HG02885 (cell line): ENCODE results near the gene DCP1A.
"Not testable (repeated sequence)": the region's sequence is repeated elsewhere in the genome, so short reads cannot be mapped to it uniquely, and the experiment has no call there.

ENCODE experiments used
- ATAC-seq: cut with Tn5 transposase; IDR thresholded peaks from one replicate; pipeline ENCODE4 v1.9.1; 2021; ENCODE audit warnings: mild to moderate bottlenecking; ENCODE audit not compliant: unreplicated experiment, poor library complexity

The DCP1A gene

DNA sequence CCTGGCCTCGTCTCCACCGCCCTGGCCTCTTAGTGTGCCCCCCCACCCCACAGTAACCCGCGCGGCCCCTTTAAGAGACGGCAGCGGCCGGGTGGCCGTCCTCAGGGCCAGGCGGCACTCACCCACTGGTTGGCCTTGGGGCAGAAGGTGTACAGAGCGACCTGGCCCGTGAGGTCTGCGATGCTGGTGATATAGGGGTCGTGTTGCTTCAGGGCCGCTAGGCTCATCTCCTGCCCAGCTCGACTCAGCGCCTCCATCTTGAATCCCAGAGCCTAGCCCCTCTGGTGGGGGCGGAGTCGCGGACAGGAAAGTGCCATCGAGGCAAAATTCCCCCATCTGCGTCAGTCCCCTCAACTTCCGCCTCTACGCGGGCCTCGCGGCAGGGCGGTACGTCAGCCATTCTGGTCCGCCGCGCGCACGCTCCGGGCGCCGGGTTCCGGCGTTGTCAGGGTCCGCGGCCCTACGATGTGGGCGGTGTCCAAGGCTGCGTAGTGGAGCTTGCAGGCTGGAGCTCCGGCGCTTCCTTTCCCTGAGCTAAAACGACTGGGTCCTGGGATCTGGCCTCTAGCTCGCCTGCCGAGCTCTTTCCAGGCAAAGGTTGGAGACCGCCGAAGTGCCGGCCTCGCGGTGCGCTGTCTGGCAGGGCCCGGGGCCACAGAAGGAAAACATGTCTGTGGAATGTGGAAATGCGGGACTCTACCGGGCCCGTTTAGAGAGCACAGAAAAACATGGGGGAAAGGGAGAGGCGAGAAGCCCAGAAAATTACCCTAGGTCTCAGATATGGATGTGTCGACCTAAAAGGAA lies at the start of gene DCP1A:
Gene DCP1A (minus strand): TSS at position 283 of the 804 bp plus-strand sequence. CDS start 26 bp downstream, at position 257.
- ATAC-seq = peak; percentile 94

DNA sequence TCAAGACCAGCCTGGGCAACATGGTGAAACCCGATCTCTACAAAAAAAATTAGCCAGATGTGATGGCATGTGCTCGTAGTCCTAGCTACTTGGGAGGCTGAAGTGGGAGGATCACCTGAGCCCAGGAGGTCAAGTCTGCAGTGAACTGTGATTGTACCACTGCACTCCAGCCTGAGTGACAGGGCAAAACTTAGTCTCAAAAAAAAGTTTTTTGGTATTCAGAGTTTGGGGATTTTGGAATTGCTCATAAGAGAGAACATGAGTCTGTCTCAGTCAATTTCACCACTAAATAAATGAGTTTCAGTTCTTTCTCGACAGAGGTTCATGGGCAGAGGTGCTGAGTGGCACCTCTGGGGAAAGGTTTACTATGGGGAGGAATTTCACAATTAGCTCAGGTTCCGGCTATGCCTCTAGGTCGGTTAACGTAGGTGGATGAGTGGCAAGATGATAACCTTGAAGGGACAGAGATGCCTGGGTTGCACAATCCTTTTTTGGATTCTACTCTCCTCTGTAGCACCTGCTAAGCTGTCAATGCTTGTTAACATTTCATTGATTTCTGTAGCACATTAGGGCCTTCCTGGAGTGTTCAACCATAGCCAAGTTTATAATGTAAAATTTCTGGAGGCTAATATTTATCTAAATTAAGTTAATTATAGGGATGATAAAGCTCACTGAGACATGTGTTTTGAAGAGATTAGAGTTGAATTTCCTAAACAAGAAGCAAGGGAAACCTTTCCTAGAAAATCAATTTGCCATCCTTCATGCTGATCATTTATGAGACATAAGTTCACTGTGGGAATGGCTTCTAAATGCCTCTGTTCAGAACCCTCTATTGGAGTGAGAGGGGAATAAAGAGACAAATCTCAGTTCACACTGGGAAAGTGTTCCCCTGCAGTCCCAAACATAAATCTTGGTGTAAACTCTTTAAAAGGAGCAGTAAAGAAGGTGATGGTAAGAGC lies 37.4 kb upstream of the DCP1A start:
- no peak for ATAC-seq

DNA sequence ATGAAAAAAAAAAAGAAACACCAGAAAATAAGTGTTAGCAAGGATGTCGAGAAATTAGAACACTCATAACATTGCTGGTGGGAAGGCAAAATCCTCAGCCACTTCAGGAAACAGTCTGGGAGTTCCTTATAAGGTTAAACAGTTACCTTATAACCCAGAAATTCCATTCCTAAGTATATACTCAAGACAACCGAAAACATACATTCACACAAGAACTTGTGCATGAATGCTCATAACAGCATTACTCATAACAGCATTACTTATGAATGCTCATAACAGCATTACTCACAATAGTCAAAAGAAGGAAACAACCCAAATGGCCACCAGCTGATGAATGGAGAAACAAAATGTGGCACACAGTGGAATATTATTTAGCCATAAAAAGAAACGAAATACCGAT lies 34.8 kb upstream of the DCP1A start:
- ATAC-seq = no peak

DNA sequence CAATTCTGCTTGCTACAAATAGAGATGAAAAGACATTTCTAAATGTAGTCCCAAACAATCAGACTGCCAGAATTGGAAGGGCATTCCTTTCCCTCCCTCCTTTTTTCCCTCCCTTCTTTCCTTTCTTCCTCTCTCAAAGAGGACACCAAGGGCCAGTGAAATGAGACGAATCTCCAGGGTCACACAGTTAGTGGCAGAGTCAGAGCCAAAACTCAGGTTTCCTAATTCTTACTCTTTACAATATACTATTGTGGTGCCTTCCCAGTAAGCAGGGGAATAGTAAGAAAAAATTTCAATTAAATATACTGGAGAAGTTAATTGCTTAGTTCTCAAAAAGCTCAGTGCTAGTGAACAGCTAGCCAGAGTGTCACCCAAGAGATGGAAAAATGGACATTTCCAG lies 33.0 kb upstream of the DCP1A start:
- no peak for ATAC-seq

DNA sequence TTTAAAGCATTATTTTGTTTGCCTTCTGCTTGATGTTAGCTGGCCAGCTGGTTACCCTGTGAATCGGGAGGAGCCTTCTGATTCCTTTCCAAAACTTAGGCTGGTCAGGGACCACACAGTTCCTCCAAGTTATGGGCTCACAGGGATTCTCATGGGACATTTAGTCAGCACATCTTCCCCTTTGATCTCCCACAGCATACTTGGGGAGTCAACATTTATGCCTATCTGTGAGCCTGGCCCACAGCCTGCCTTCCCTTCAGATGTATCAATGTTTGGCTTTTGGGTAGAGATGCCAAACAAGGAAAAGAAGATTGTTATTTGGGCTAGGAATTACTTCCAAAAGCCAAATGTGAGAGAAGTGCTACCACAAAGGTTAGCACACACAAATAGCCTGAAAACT lies 32.6 kb upstream of the DCP1A start:
- no peak for ATAC-seq

DNA sequence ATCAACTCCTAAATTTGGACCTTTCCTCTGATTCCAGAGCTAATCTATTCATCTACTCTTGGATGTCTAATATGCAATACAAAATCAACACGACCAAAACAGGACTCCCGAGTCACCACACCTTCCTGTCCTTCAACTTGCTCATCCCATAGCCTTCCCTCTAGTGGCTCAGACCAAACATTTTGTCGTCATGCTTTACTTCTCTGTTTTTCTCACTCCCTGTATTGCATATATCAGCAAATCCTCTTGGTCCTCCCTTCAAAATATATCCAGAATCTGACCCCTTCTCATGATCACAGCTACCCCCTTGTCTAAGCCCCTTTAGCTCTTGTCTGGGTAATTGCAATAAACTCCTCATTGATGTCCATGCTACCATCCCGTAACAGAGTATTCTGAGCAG lies 30.5 kb upstream of the DCP1A start:
- no peak for ATAC-seq

DNA sequence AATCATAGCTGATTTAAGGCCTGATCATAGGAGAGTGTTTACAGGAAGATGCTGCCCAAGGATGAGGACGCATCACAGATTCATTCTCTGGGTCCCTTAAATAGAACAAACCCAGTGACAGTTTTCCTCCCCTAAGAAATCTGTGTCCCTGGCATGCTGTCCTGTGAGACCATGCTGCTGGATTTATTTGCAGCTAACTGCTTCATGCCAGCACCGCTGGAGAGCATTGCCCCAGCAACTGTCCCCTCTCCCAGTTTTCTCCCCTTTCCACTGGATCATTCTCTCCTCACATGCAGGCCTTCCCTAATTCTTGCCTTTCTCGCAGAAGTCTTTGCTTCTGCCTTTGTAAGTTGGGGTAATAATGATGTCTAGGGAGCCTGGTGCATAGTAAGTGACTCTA lies 29.3 kb upstream of the DCP1A start:
- ATAC-seq = no peak

DNA sequence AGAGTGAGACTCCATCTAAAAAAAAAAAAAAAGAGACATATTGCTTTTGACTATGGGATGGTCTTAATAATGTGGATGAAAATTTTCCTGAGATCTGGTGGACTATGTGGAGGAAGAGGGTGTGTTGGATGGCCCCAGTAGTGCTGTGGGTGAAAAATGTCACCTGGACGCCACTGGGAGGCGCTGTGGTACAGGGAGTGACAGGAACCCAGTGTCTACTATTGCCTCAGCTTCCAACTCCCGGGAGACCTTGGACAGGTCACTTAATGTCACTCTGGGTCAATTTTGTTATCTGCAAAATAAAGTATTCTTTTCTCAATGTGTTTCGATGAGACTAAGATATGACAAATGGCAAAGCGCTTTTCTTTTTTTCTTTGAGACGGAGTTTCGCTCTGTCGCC lies 27.7 kb upstream of the DCP1A start:
- ATAC-seq = peak; percentile 54

DNA sequence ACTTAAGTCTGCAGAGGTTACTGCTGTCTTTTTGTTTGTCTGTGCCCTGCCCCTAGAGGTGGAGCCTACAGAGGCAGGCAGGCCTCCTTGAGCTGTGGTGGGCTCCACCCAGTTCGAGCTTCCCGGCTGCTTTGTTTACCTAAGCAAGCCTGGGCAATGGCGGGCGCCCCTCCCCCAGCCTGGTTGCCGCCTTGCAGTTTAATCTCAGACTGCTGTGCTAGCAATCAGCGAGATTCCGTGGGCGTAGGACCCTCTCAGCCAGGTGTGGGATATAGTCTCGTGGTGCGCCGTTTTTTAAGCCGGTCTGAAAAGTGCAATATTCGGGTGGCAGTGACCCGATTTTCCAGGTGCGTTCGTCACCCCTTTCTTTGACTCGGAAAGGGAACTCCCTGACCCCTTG lies 23.4 kb upstream of the DCP1A start:
- not testable (repeated sequence) for ATAC-seq

DNA sequence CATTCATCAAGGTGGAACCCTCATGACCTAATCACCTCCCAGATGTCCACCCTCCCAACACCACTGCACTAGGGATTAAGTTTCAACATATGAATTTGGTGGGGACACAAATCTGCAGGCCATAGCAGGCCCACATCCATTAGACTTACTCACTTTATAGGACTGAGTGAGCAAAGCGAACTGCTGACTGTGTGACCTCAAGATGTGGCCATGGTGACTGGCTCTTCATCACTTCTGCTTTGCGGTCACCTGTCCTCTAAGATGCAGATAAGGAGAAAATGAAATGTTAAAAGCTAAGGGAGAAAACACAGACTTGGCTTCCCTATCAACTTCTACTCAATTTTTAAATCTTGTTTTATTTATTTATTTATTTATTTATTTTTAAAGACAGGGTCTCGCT lies 14.5 kb upstream of the DCP1A start:
- no peak for ATAC-seq

DNA sequence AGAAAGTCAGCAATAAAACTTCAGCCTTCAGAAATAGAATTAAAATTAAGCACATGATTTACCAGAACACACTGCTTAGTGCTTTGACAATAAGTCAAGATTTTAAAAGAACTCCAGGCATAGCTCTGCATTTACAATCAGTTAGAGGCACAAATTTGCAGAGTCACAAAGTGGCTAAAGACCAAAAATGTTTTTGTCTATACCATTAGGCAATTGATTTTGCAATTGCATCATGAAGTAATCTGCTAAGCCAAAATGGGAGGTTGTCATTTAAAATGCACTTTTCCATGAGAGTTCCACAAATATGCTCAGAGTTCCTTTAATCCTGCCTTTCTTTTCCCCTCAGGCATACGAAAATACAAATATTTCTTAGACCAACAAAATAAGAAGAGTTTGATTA lies 10.1 kb upstream of the DCP1A start:
- ATAC-seq = no peak

DNA sequence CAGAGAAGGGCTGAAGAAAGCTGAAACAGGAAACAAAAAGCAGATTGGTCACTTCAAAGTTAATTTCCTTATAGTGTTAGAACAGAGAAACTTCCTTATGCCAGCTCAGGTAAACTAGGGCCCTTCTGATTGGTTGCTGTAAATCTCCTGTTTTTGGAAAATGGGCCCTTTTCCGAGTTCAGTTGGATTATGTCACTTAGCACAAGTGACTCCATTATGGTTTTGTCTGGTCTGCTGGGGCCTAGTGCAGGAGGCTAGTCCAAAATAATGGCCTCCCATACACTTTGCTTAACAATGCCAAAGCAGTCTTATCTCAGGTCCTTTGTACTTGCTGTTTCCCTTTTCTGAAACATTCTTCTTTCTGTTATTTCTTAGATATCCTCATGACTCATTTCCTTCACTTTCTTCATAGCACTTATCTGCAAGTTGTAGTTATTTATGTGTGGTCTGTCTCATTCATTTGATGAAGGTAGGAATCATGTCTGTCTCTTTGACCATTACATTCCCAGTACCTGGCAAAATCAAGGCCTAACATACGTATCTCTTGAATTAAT lies 7.7 kb upstream of the DCP1A start:
- no peak for ATAC-seq

DNA sequence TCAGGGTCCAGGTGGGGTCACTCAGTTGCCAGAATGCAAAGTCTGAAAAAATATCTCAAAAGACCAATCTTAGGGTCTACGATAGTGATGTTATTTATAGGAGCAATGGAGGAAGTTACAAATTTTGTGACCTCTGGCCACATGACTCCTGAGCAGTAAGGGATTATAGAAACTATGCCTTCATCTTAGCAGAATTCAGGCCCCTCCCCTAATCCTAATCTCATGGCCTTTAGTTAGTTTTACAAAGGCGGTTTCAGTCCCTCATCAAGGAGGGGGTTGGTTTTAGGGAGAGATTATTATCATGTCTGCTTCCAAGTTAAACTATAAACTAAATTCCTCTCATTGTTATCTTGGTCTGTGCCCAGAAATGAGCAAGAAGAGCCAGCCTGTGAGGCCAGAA lies 5.9 kb upstream of the DCP1A start:
- no peak for ATAC-seq

DNA sequence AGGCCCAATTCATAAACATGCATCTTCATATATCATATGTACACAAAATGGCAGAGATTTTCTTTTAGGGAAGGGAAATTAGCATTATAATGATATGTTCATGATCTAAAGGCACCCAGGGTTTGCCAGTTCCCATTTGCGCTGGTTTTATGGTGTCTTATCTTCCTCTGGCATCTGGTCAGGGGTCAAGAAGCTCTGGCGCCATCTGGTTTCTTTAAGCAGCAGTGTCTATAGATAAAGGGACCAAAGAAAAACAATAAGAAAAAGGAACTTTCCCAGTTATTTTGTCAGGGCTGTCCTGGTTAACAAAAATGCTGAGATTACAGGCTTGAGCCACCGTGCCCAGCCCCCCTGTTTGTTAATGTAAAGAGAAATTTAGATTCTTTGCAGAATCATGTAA lies 3.3 kb upstream of the DCP1A start:
- ATAC-seq = no peak

DNA sequence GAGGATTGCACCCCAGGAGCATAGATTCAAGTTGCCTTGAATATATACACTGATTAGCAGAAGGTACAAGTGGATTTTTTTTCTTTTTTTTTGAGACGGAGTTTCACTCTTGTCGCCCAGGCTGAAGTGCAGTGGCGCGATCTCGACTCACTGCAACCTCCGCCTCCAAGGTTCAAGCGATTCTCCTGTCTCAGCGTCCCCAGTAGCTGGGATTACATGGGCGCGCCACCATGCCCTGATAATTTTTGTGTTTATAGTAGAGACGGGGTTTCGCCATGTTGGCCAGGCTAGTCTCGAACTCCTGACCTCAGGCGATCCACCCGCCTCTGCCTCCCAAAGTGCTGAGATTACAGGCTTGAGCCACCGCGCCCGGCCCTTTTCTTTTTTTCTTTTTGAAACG lies 775 bp upstream of the DCP1A start:
- not testable (repeated sequence) for ATAC-seq

DNA sequence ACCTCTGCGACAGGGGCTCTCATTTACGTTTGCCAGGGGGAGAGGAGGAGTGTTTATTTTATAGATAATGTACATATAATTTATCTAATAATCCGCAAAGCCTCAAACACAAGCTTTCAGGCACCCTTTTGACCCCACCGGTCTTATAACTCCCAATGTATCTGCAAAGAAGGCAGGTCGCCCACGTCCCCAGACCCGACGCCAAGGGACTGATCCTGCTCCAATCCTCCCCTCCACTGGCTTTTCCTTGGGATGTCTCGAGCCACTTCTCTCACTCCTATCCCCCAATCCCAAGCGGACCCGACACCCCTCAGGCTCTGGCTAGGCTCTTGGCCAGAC lies 452 bp downstream of the DCP1A start:
- no peak for ATAC-seq

DNA sequence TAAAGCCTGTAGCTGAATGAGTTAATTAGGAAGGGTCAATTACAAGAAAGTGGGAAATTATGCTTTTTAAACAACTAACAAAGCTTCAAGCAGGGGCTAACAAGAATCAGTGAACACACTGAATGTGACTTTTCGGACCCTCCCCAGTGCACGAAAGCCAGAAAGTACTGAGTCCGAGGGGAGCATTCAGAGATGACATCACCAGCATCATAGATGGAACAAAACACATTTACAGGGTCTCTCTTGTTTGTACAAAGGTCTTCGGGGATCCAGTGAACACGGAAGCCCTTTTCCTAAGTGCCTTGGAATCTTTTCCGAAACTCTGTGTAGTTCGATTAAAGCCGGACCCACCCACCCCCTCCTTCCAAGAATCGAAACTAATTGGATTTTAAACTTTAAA lies 829 bp downstream of the DCP1A start:
- ATAC-seq = no peak

DNA sequence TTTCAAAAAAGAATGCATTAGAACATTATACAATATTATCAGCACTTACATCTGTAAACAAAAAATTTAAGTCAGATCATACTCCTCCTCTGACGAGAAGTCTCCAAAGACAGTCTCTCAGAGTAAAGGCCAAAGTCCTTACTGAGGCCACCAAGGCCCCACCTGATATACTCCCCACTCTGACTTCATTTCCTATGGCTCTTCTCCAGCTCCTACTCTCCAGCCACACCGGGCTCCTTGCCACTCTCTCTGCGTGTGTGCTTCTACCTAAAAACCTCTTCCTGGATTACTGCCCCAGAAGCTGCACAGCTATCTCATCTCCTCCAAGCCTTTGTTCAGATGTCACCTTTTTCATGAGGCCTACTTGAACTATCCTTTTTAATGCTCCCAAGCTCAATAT lies 5.0 kb downstream of the DCP1A start:
- no peak for ATAC-seq

DNA sequence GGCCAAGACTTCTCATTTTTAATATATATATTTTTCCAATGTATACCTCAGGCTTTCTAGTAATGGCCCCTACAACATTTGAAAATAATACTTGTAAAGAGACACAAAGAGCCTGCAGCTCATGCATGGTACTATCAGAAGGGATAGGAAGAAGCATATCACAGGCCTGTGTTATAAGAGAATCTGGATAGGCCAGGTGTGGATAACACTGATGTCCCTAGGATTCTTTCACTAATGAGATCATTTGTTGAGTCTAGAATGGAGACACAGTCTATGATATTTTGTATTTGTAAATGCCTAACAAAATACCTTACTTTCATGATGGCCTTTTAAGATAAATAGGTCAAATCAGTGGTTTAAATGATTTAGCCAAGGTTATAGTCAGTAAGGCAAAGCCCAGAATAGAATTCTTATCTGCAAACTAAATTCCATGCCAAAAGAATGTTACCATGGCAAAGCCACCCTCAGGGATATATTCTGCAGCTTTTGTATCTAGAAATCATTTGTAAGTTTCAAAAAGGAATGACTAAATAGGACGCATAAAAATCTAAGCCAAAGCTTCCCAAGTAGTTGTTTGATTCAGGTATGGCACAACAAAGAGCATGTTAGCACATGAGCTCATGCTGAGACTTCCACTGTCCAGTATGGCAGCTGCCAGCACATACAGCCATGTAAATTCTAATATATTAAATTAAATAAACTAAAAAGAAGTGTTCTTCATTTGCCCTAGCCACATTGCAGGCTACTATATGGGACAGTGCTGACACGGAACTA lies 10.0 kb downstream of the DCP1A start:
- ATAC-seq = no peak

DNA sequence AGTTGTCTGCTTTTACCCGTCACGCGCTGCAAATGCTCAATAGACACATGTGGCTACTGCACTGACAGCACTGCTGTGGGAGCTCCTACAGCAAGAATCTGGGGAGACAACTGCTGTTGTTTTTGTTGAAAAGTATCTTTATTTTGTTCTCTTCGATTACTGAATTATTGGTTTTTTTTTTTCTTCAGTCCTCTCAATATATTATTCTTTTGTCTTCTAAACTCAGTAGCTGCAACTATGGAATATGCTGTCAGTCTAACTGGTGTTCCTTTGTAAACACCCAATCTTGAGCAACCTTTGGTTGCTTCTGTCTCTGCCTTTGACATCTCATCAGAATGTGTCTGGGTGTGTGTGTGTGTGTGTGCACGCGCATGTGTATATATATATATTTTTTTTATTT lies 12.6 kb downstream of the DCP1A start:
- no peak for ATAC-seq

DNA sequence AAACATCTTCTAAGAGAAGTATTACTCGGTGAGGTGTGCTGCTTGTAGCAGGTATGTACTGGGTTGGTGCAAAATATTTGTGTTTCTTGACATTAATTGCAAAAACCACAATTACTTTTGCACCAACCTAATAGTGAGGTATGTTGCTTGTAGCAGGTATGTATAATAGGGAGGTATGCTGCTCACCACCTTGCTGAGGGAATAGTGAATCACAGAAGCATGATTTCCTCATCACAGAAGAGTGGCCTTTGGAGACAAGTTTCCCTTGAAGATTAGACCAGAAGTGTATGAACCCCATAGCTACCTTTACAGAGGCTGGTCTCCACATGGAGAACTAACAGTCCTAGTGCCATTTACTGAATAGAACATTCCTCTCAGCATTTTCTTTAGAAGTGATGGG lies 15.5 kb downstream of the DCP1A start:
- no peak for ATAC-seq
